Adrenal gland (tissue), 5 donors: ENCODE measurements around the gene GMDS.

Experiments used
- POLR2A ChIP-seq, 2 donors: fragments of 450-650 bp; IDR thresholded peaks; one replicate each; pipeline ENCODE4 v1.6.1; 2017; ENCODE audit warnings: antibody characterized with exemption in 2 of 2, mild to moderate bottlenecking in 2 of 2, moderate library complexity in 1 of 2
- TF ChIP-seq, protein P1 (sequence below), 6 experiments: fragments of 450-650 bp in 4 of 6; fragments of 200-600 bp in 2 of 6; sonication (generic) in 1 of 6; IDR thresholded peaks; 1 replicate in 5 of 6; 2 replicates in 1 of 6; pipeline versions ENCODE4 v1.5.1 to v1.8.0; 2016 to 2021; ENCODE audit warnings: antibody characterized with exemption in 6 of 6, mild to moderate bottlenecking in 2 of 6, moderate library complexity in 1 of 6
- donor health status: DM: no; HTN: no; CAD: no.

DNA sequence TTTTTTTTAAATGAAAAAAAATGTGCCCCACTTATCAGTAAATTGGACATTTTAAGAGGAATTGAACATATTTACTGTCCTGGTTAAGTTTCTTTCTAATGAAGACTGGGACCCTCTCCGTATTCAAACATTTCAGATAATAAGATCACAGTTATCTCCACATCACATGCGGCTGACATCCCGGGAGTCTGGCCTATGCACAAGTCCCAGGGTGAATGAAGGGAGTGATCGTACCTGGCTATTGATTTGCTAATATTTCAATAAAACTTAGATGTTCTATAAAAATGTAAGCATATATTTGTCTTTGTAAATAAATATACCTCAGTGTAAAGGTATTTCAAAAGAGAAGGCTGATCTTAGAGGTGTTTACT is 577.6 kb downstream of the GMDS start:
- no peak for TF ChIP-seq POLR2A (IDR thresholded peaks at IDR 0.05)
- TF ChIP-seq, protein P1, sequence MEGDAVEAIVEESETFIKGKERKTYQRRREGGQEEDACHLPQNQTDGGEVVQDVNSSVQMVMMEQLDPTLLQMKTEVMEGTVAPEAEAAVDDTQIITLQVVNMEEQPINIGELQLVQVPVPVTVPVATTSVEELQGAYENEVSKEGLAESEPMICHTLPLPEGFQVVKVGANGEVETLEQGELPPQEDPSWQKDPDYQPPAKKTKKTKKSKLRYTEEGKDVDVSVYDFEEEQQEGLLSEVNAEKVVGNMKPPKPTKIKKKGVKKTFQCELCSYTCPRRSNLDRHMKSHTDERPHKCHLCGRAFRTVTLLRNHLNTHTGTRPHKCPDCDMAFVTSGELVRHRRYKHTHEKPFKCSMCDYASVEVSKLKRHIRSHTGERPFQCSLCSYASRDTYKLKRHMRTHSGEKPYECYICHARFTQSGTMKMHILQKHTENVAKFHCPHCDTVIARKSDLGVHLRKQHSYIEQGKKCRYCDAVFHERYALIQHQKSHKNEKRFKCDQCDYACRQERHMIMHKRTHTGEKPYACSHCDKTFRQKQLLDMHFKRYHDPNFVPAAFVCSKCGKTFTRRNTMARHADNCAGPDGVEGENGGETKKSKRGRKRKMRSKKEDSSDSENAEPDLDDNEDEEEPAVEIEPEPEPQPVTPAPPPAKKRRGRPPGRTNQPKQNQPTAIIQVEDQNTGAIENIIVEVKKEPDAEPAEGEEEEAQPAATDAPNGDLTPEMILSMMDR (IDR thresholded peaks at IDR 0.05) = no peak
